ENCODE measurements around the gene HIP1R. TPM values are rescaled to one million over a fixed set of nuclear protein-coding genes. Genes with fewer than 3 reads are reported as not detected.

HIP1R gene
- total RNA-seq, 1 experiment from 2014 or later, result 36.7 TPM

- BruUV-seq (replicated peaks), result no TSS peak
- no peak overlapping the region for H3K4me3 ChIP-seq (ENCODE audit: low read depth in 2 of 2, low read length in 2 of 2)
- no peak for TF ChIP-seq CTCF (IDR thresholded peaks at IDR 0.05)
- TF ChIP-seq REST (IDR thresholded peaks at IDR 0.05; ENCODE audit: insufficient read depth in 1 of 2, low read depth in 2 of 2, low read length in 1 of 2), result no peak
- TF ChIP-seq SIN3A (IDR thresholded peaks at IDR 0.05; ENCODE audit: borderline replicate concordance, insufficient read depth, low read depth, low read length), result no peak
- no peak for TF ChIP-seq TCF7L2 (IDR thresholded peaks at IDR 0.05; ENCODE audit: low read depth, low read length)
- no peak for TF ChIP-seq POLR2AphosphoS5 (IDR thresholded peaks at IDR 0.05; ENCODE audit: low read depth, low read length)
- DNase-seq (ENCODE audit: low read depth, low spot score) (no peak), ATAC-seq (no peak)
- ChIA-PET POLR2A (no interaction called here), CTCF (no interaction called here)
- H3K9me3 ChIP-seq (ENCODE audit: control insufficient read depth, insufficient read depth, low read depth, low read length), result no peaks in the 10 kb centered on the region
- intact Hi-C loops (cut with micrococcal nuclease; ENCODE audit: unreplicated experiment), result no loop called here
- H3K27me3 ChIP-seq (ENCODE audit: control insufficient read depth, insufficient read depth, low read length), result no peaks in the 10 kb centered on the region
- H3K36me3 ChIP-seq (ENCODE audit: control insufficient read depth, insufficient read depth, low read length), result no peaks in the 10 kb centered on the region
- no peak overlapping the region for H3K27ac ChIP-seq (ENCODE audit: low read length)
- peaks cover 3% of the 10 kb centered on the region for H3K4me1 ChIP-seq (ENCODE audit: control insufficient read depth, insufficient read depth, low read length)
- in situ Hi-C loops (cut with HindIII; ENCODE audit: low pct_unique_long_range_greater_than_20kb, low sequenced_read_pairs), result no loop called here
These were observed 4.6 kb upstream of the HIP1R start for GRCh38 chr12:122830517-122831214.

- ChIA-PET POLR2A (interaction anchor here (0.5 kb wide), 1 partner anchor 131 kb away, joined by 5 read pairs; no protein-coding TSS in a partner anchor), CTCF (interaction anchor here (0.6 to 0.9 kb wide), 4 partner anchors 9 to 118 kb away, joined by 4 to 16 read pairs (median 11); no protein-coding TSS in a partner anchor)
- H3K9me3 ChIP-seq (ENCODE audit: control insufficient read depth, insufficient read depth, low read depth, low read length), result no peaks in the 10 kb centered on the region
- TF ChIP-seq CTCF (IDR thresholded peaks at IDR 0.05), result no peak; the same call in 1 of the 2 replicates
- 0 out of 2 replicates have a peak, but pooled peaks have one; percentile 53 for TF ChIP-seq SIN3A (IDR thresholded peaks at IDR 0.05; ENCODE audit: borderline replicate concordance, insufficient read depth, low read depth, low read length)
- peak; percentile 39; the same call in 1 of the 2 replicates for TF ChIP-seq TCF7L2 (IDR thresholded peaks at IDR 0.05; ENCODE audit: low read depth, low read length)
- no peak for TF ChIP-seq POLR2AphosphoS5 (IDR thresholded peaks at IDR 0.05; ENCODE audit: low read depth, low read length)
- TF ChIP-seq REST (IDR thresholded peaks at IDR 0.05; ENCODE audit: insufficient read depth in 1 of 2, low read depth in 2 of 2, low read length in 1 of 2), result no peak
- peak overlapping the region; percentile 40 for H3K27ac ChIP-seq (ENCODE audit: low read length)
- ATAC-seq (peak; percentile 70), DNase-seq (ENCODE audit: low read depth, low spot score) (no peak)
- H3K4me1 ChIP-seq (ENCODE audit: control insufficient read depth, insufficient read depth, low read length), result peaks cover 12% of the 10 kb centered on the region
- in situ Hi-C loops (cut with HindIII; ENCODE audit: low pct_unique_long_range_greater_than_20kb, low sequenced_read_pairs), result no loop called here
- no peaks in the 10 kb centered on the region for H3K36me3 ChIP-seq (ENCODE audit: control insufficient read depth, insufficient read depth, low read length)
- no TSS peak for BruUV-seq (replicated peaks)
- H3K4me3 ChIP-seq (ENCODE audit: low read depth in 2 of 2, low read length in 2 of 2), result peak overlapping the region; percentile 50 to 70
- H3K27me3 ChIP-seq (ENCODE audit: control insufficient read depth, insufficient read depth, low read length), result no peaks in the 10 kb centered on the region
- intact Hi-C loops (cut with micrococcal nuclease; ENCODE audit: unreplicated experiment), result no loop called here
These were observed 945 bp upstream of the HIP1R start for GRCh38 chr12:122834104-122834920.
